K562 (cell line): Measurements from ENCODE around the gene C9orf50. TPM values are rescaled to one million over a fixed set of nuclear protein-coding genes. Genes with fewer than 3 reads are reported as not detected.

ENCODE experiments used
- CBX3 ChIP-seq, 2 experiments: IDR thresholded peaks; 1 replicate in 1 of 2; 2 replicates in 1 of 2; pipeline ENCODE4 v1.6.1; 2012; ENCODE audit warnings: inconsistent platforms in 2 of 2, low read length in 2 of 2, borderline replicate concordance in 1 of 2, control low read depth in 1 of 2
- CTBP1 ChIP-seq: fragments of 450-650 bp; IDR thresholded peaks from 2 replicates; pipeline ENCODE4 v1.6.1; 2016; ENCODE audit warnings: borderline replicate concordance
- MYC ChIP-seq, 2 experiments: fragments of 250-450 bp in 1 of 2; sonication (Bioruptor Pico) in 1 of 2; IDR thresholded peaks; 2 replicates each; pipeline versions ENCODE4 v1.5.1 to v1.6.1; 2012 to 2021; ENCODE audit warnings: low read depth in 2 of 2, borderline replicate concordance in 1 of 2, improper control_type of control experiment in 1 of 2, low read length in 1 of 2, mild to moderate bottlenecking in 1 of 2, moderate library complexity in 1 of 2
- NFYB ChIP-seq: IDR thresholded peaks from 2 replicates; pipeline ENCODE4 v1.6.1; 2011; ENCODE audit warnings: mild to moderate bottlenecking, moderate library complexity; ENCODE audit not compliant: insufficient read length; ENCODE audit errors: extremely low read depth
- NONO ChIP-seq, 2 experiments: fragments of 200-400 bp in 1 of 2; fragments of 450-650 bp in 1 of 2; formaldehyde crosslinking in 1 of 2; IDR thresholded peaks; 2 replicates each; pipeline ENCODE4 v1.6.1; 2017; ENCODE audit warnings: low read depth in 2 of 2, mild to moderate bottlenecking in 2 of 2, moderate library complexity in 2 of 2, low read length in 1 of 2
- POLR3G ChIP-seq: IDR thresholded peaks from 2 replicates; pipeline ENCODE4 v1.6.1; 2011; ENCODE audit not compliant: insufficient read length, insufficient replicate concordance; ENCODE audit errors: extremely low read depth
- YBX1 ChIP-seq: fragments of 450-650 bp; IDR thresholded peaks from 2 replicates; pipeline ENCODE4 v1.7.1; 2016; ENCODE audit warnings: mild to moderate bottlenecking
- ZNF561 ChIP-seq: fragments of 450-650 bp; formaldehyde crosslinking; conservative IDR thresholded peaks from 2 replicates; pipeline ENCODE4 v1.4.0; 2020; ENCODE audit warnings: mild to moderate bottlenecking, moderate library complexity
- polyA plus RNA-seq, 8 experiments: library from polyadenylated mRNA; depleted of rRNA in 4 of 8; stranded (reverse) in 5 of 8; unstranded in 3 of 8; fragments of >200 nt; fragmentation: Nextera tagmentation in 2 of 8; fragmentation: Illumina TruSeq in 1 of 8; extraction: Ambion mirVana in 2 of 8; extraction: Trizol in 1 of 8; gene quantifications; 2 replicates each; pipeline versions ENCODE4 v1.2.1 to v1.2.3, GENCODE V29; 2011 to 2014; ENCODE audit warnings: inconsistent platforms in 1 of 8, missing spikeins in 1 of 8
- total RNA-seq, 7 experiments: library from RNA; depleted of rRNA in 6 of 7; stranded (reverse); fragments of >200 nt in 6 of 7; fragmentation: Illumina TruSeq in 2 of 7; extraction: Trizol in 2 of 7; gene quantifications; 2 replicates each; pipeline versions ENCODE4 v1.2.1 to v1.2.3, GENCODE V29; 2011 to 2021; ENCODE audit warnings: low replicate concordance in 1 of 7
- TF ChIP-seq, protein P1 (sequence below): conservative IDR thresholded peaks from 2 replicates; pipeline ENCODE4 v1.6.1; 2011; ENCODE audit warnings: low read depth, mild to moderate bottlenecking, low read length; ENCODE audit not compliant: control insufficient read depth
- TF ChIP-seq, protein P2 (sequence below): fragments of 250-450 bp; sonication (Bioruptor Pico); IDR thresholded peaks from 2 replicates; pipeline ENCODE4 v1.4.0; 2020; ENCODE audit warnings: mild to moderate bottlenecking, moderate library complexity
- TF ChIP-seq, protein P3 (sequence below), 3 experiments: IDR thresholded peaks in 2 of 3; conservative IDR thresholded peaks in 1 of 3; 2 replicates each; pipeline ENCODE4 v1.5.1; 2011 to 2012; ENCODE audit warnings: low read length in 3 of 3, mild to moderate bottlenecking in 3 of 3, control low read depth in 2 of 3, improper control_type of control experiment in 1 of 3, inconsistent platforms in 1 of 3, low read depth in 1 of 3, mixed read lengths in 1 of 3, moderate library complexity in 1 of 3; ENCODE audit not compliant: insufficient read depth in 2 of 3
- TF ChIP-seq, protein P4 (sequence below): fragments of 250-450 bp; sonication (Bioruptor Pico); IDR thresholded peaks from 2 replicates; pipeline ENCODE4 v1.4.0; 2020

C9orf50 gene
- total and polyA plus RNA-seq, 9 of the 15 experiments (the other 6 are each of a cell fraction or from before 2014, with no cell fraction given), result not detected

DNA sequence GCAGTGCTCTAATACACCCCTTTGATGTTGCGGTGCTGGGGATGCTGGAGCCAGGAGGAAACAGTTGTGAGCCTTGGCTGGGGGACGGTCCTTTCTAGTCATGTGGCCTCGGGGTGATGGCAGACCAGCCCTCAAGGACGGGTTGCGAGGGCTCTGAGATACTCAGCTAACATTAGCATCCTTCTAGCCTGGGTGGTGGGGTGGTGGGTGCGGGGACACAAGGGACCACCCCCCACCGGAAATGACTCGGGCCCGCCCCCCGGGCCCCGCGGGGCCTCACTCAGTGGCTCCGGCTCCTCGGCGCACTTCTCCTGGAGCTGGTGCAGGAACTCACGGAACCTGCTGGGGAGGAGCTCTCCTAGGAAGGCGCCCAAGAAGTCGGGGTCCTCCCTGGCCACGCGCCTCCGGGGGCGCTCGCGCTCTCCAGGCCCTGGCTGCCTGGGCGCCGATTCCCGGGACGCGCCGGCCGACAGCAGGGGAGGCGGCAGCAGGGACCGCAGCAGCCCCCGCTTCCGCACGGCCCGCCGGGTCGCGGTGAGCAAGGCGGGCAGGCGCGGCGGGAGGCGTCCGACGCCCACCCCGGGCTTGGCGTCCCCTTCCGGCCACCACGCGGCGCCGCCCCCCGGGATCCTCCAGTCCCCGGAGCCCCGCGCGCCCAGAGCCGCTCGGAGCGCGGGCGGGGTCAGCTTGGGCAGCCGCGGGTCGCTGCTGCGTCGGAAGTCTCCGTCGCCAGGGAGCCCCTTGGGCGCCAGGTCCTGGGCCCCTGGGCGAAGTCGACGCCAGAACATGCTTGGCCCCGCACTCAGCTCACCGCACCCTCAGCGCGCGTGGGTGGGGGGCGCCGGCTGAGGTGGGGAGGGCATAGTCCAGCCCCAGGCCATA lies 873 bp downstream of the C9orf50 start (continued):
- TF ChIP-seq, protein P1, sequence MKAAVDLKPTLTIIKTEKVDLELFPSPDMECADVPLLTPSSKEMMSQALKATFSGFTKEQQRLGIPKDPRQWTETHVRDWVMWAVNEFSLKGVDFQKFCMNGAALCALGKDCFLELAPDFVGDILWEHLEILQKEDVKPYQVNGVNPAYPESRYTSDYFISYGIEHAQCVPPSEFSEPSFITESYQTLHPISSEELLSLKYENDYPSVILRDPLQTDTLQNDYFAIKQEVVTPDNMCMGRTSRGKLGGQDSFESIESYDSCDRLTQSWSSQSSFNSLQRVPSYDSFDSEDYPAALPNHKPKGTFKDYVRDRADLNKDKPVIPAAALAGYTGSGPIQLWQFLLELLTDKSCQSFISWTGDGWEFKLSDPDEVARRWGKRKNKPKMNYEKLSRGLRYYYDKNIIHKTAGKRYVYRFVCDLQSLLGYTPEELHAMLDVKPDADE, result no peak
- no peak for TF ChIP-seq ZNF561 (CRISPR knock-in tag)
- peak in 1 of 2 experiments; percentile 45; a peak in 1 of 4 replicates for TF ChIP-seq NONO (IDR thresholded peaks at IDR 0.05; ENCODE audit: low read depth in 2 of 2, low read length in 1 of 2)
- peak; percentile 82 for TF ChIP-seq CTBP1
- TF ChIP-seq, protein P2, sequence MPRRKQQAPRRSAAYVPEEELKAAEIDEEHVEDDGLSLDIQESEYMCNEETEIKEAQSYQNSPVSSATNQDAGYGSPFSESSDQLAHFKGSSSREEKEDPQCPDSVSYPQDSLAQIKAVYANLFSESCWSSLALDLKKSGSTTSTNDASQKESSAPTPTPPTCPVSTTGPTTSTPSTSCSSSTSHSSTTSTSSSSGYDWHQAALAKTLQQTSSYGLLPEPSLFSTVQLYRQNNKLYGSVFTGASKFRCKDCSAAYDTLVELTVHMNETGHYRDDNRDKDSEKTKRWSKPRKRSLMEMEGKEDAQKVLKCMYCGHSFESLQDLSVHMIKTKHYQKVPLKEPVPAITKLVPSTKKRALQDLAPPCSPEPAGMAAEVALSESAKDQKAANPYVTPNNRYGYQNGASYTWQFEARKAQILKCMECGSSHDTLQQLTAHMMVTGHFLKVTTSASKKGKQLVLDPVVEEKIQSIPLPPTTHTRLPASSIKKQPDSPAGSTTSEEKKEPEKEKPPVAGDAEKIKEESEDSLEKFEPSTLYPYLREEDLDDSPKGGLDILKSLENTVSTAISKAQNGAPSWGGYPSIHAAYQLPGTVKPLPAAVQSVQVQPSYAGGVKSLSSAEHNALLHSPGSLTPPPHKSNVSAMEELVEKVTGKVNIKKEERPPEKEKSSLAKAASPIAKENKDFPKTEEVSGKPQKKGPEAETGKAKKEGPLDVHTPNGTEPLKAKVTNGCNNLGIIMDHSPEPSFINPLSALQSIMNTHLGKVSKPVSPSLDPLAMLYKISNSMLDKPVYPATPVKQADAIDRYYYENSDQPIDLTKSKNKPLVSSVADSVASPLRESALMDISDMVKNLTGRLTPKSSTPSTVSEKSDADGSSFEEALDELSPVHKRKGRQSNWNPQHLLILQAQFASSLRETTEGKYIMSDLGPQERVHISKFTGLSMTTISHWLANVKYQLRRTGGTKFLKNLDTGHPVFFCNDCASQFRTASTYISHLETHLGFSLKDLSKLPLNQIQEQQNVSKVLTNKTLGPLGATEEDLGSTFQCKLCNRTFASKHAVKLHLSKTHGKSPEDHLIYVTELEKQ (CRISPR knock-in tag), result no peak
- TF ChIP-seq, protein P3, sequence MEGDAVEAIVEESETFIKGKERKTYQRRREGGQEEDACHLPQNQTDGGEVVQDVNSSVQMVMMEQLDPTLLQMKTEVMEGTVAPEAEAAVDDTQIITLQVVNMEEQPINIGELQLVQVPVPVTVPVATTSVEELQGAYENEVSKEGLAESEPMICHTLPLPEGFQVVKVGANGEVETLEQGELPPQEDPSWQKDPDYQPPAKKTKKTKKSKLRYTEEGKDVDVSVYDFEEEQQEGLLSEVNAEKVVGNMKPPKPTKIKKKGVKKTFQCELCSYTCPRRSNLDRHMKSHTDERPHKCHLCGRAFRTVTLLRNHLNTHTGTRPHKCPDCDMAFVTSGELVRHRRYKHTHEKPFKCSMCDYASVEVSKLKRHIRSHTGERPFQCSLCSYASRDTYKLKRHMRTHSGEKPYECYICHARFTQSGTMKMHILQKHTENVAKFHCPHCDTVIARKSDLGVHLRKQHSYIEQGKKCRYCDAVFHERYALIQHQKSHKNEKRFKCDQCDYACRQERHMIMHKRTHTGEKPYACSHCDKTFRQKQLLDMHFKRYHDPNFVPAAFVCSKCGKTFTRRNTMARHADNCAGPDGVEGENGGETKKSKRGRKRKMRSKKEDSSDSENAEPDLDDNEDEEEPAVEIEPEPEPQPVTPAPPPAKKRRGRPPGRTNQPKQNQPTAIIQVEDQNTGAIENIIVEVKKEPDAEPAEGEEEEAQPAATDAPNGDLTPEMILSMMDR (IDR thresholded peaks at IDR 0.05 in 2 of 3, conservative IDR thresholded peaks at IDR 0.05 in 1 of 3; ENCODE audit: insufficient read depth in 2 of 3, low read depth in 1 of 3, low read length in 3 of 3), result peak; percentile 30 to 59 (median 45); a peak in 4 of 6 replicates
- no peak for TF ChIP-seq NFYB
- no peak for TF ChIP-seq YBX1
- TF ChIP-seq MYC (IDR thresholded peaks at IDR 0.05; ENCODE audit: low read depth, low read length), result 0 out of 2 replicates have a peak, but pooled peaks have one; percentile 10
- TF ChIP-seq MYC (CRISPR knock-in tag; IDR thresholded peaks at IDR 0.05; ENCODE audit: borderline replicate concordance, low read depth), result no peak
- TF ChIP-seq CBX3 (IDR thresholded peaks at IDR 0.05; ENCODE audit: borderline replicate concordance in 1 of 2, low read length in 2 of 2), result no peak
- TF ChIP-seq, protein P4, sequence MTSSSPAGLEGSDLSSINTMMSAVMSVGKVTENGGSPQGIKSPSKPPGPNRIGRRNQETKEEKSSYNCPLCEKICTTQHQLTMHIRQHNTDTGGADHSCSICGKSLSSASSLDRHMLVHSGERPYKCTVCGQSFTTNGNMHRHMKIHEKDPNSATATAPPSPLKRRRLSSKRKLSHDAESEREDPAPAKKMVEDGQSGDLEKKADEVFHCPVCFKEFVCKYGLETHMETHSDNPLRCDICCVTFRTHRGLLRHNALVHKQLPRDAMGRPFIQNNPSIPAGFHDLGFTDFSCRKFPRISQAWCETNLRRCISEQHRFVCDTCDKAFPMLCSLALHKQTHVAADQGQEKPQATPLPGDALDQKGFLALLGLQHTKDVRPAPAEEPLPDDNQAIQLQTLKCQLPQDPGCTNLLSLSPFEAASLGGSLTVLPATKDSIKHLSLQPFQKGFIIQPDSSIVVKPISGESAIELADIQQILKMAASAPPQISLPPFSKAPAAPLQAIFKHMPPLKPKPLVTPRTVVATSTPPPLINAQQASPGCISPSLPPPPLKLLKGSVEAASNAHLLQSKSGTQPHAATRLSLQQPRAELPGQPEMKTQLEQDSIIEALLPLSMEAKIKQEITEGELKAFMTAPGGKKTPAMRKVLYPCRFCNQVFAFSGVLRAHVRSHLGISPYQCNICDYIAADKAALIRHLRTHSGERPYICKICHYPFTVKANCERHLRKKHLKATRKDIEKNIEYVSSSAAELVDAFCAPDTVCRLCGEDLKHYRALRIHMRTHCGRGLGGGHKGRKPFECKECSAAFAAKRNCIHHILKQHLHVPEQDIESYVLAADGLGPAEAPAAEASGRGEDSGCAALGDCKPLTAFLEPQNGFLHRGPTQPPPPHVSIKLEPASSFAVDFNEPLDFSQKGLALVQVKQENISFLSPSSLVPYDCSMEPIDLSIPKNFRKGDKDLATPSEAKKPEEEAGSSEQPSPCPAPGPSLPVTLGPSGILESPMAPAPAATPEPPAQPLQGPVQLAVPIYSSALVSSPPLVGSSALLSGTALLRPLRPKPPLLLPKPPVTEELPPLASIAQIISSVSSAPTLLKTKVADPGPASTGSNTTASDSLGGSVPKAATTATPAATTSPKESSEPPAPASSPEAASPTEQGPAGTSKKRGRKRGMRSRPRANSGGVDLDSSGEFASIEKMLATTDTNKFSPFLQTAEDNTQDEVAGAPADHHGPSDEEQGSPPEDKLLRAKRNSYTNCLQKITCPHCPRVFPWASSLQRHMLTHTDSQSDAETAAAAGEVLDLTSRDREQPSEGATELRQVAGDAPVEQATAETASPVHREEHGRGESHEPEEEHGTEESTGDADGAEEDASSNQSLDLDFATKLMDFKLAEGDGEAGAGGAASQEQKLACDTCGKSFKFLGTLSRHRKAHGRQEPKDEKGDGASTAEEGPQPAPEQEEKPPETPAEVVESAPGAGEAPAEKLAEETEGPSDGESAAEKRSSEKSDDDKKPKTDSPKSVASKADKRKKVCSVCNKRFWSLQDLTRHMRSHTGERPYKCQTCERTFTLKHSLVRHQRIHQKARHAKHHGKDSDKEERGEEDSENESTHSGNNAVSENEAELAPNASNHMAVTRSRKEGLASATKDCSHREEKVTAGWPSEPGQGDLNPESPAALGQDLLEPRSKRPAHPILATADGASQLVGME (CRISPR knock-in tag), result no peak
- TF ChIP-seq POLR3G, result no peak
